NCI-H2107 treated with DMSO at 0.1 percent for 48 hours (cell line): ENCODE results near the gene MEIOB.
"Not testable (repeated sequence)": the region's sequence is repeated elsewhere in the genome, so short reads cannot be mapped to it uniquely, and the experiment has no call there.

Experiments
- DNase-seq: peaks from one replicate; lab custom pipeline; 2025; ENCODE audit not compliant: unreplicated experiment; lab: John Stamatoyannopoulos, UW

Gene MEIOB

GRCh38 chr16:1877804-1878203 is 5.8 kb upstream of the MEIOB start:
- DNase-seq = peak; percentile 51

- DNase-seq = peak; percentile 28
These were observed 5.1 kb upstream of the MEIOB start for GRCh38 chr16:1877089-1877488.

DNA sequence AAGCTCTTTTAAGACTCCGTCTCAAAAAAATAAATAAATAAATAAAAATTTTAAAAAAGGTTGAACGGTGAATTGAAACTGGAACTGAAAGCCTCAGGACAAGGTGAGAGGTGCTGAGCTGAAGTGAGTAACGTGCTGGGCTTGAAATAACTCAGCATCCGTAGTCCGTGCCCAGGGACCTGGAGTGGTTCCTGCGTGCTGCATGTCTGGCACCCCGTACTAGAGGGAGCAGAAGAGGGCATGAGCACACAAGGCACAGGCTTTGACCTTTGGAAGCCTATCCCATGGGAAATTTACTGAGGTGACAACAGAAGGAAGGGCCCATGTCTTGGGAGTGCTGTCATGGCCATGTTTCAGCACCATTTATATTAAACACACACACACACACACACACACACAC is 4.5 kb upstream of the MEIOB start:
- no peak for DNase-seq

DNA sequence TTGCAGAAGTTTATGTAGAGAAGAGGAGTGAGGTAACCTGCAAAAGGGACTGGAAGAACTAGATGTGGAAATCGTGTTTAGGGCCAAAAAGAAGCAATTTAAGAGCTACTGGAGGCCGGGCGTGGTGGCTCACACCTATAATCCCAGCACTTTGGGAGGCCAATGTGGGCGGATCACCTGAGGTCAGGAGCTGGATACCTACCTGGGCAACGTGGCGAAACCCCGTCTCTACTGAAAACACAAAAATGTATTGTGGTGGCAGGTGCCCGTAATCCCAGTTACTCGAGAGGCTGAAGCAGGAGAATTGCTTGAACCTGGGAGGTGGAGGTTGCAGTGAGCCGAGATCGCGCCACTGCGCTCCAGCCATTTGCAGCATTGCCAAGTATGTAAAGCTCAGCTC is 4.1 kb upstream of the MEIOB start:
- DNase-seq = not testable (repeated sequence)

- no peak for DNase-seq
These were observed 2.9 kb upstream of the MEIOB start for GRCh38 chr16:1874854-1875253.

- DNase-seq = no peak
These were observed 1.4 kb downstream of the MEIOB start for GRCh38 chr16:1870365-1871082.

DNA sequence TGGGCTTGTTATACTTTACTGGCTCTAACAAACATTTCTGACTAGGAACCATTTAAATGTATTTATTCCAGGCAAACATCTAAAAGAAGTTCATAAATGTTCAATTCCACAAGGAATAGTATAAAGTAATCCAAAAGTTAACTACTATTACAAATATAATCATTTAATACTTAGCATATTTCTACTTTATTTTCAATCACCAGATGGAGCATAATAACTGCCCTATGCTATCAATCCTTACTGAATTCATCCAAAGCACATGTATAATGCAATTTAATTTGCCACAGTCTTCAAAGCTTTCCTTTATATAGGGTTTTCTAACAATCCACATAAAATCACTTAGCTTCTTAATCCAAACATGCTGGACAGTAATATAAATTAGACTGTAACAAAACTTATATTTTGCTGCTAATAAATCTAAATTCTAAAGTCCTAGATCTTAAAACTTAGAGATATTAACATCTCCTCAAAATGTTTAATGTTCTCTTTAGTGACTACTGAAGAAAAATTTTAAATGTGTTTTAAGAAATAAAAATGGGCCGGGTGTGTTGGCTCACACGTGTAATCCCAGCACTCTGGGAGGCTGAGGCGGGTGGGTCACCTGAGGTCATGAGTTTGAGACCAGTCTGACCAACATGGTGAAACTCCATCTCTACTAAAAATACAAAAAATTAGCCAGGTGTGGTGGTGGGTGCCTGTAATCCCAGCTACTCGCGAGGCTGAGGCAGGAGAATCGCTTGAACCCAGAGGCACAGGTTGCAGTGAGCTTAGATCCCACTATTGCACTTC is 5.9 kb downstream of the MEIOB start:
- DNase-seq = no peak

DNA sequence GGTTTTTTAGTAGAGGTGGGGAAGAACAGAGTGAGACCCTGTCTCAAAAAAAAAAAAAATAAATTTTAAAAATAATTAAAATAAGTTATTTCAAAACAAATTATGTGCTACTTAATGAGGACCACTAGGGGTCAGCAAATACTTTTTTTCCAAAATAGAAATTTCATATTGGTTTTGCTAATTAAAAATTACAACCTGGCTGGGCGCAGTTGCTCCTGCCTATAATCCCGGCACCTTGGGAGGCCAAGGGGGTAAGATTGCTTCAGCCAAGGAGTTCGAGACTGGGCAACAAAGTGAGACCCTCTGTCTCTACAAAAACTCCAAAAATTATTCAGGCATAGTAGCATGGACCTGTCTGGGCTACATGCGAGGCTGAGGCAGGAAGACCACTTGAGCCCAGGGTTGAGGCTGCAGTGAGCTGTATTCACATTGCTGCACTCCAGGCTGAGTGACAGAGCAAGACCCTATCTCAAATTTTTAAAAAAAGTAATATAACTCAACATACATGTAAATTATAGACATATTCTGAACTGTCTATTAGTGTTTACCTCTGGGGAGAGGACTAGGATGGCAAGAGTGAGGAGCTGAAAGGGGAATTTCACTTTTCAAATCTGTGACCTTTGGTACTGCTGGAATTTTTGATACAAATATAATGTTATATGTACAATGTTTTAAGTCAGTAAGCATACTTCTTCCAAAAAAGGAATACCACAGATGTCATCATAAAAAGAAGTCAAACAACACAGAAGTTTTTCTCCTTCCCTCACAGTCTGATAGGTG is 8.1 kb downstream of the MEIOB start:
- DNase-seq = no peak

- no peak for DNase-seq
These were observed 9.6 kb downstream of the MEIOB start for GRCh38 chr16:1862394-1862793.

GRCh38 chr16:1861730-1862129 is 10.2 kb downstream of the MEIOB start:
- no peak for DNase-seq

DNA sequence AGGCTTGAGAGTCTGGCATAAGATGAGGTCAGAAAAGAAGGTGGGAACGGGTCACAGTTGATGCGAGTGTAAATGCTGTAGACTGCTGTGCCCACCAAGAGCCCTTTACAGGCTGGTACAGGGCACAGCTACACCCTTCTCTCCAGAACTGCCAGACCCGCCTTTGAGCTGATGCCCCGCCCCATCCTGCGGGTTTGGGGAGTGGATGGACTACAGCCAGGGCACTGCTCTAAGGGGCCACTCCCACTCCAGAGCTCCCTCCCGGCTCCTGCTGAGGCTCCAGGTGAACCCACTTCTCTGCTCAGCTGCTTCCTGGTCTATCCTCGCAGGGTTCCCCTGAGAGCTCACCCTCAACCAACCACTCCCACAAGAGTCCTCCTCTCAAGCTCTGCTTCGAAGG is 12.3 kb downstream of the MEIOB start:
- DNase-seq = peak; percentile 27

GRCh38 chr16:1858189-1858865 is 13.6 kb downstream of the MEIOB start:
- DNase-seq = no peak

GRCh38 chr16:1857433-1858097 is 14.4 kb downstream of the MEIOB start:
- no peak for DNase-seq

GRCh38 chr16:1851793-1852192 is 20.2 kb downstream of the MEIOB start:
- no peak for DNase-seq

DNA sequence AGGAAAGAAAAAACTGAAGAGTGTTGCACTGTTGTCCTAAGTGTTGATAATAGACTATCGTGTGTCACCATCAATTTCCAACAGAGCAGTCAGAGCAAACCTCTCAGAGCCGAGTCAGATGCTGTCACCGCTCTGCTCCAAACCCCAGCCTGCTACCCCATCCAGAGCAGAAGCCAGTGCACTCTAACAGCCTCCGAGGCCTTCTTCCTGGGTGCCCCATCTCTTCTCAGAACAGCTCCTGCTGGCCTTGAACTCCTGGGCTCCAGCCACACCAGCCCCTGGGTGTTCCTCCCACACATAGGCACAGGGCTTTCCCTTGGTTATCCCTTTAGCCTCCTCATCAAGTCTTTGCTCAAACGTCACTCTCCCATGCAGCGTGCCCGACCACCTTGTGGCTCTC is 21.0 kb downstream of the MEIOB start:
- DNase-seq = no peak

GRCh38 chr16:1846416-1846815 is 25.5 kb downstream of the MEIOB start:
- DNase-seq = no peak

DNA sequence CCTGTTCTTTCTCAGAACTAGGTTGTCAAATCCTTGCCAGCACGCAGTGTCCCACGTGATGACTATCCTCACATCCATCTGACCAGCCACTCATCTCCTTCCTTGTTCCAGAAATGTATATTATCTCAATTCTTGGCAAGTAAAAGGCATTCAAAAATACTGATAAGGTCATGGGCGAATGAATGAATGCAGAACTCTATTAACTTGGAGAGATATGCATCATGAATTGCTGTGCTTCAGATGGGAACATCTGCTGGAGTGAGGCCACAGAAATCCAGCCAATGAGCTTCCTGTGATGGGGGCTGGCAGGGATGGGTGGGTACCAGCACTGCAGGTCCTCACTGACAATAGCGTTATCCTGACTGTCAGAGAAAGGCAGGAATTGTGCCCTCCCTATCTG is 26.0 kb downstream of the MEIOB start:
- no peak for DNase-seq

DNA sequence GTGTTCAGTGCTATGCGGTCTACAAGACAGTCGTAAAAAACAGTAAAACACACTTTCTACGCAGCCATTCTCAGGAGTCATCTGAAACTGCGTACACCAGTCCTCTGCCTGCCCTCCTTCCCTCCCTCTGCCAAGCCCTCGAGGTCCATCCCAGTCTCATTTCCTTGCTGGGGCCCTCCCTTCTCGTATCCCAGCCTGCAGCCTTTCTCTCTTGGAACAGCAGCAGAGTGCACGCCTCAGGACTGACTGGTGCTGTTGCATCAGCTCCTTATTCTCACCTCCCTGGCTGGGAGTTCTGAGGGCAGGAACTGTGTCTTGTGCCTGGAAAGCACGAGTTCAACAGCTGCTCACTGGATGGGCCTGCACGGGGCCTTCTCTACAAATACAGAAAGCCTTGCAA is 32.4 kb downstream of the MEIOB start:
- no peak for DNase-seq

DNA sequence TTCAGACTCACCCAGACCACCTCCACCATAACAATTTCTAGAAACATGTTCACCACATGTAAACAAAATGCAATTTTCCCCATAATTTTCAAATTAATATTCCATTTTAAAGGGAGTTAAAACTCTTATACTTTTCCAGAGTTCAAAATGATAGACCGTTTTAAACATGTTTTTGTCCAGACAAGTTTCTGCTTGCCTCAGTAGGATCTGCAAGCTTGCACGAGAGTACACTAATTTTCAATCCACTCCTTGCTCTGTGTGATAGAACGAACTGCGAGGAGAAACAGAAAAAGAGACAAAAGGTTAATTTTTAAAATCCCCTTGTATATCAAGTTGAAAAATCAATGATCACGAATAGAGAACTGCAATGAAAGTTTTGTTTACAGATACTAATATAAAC is 37.9 kb downstream of the MEIOB start:
- DNase-seq = no peak

DNA sequence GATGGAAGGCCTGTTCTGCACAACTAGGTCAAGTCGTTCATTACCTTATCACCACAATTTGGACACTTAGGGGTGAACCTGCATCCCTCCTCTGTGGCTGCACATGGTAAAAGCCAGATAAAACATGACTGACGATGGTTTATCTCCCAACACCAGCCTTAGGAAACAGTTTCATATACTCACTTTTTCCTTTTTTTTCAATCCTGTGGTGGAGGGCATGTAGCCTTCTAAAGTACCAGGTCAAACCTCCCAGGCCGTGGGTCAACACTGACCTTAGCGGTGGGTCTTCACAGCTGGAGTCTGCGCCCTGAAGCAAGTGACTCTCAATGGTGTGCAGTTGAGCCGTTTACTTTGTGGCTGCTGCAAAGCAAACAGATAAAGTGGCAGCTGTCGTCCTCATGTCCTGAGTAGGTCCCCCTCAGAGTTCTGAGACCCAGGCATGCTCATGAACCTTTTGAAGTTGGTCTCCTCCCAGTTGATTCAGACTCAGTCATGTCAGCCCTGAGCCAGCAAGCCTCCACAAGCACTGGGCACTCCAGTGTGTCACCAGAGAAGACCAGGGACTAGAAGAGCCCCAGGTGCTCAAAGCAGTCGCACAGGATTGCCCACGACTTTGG is 39.0 kb downstream of the MEIOB start:
- no peak for DNase-seq
